Right renal cortex interstitium (tissue), 3 donors: Measurements from ENCODE around the gene SLC16A5. TPM values are rescaled to one million over a fixed set of nuclear protein-coding genes. Genes with fewer than 3 reads are reported as not detected.
"Not testable (repeated sequence)": the region's sequence is repeated elsewhere in the genome, so short reads cannot be mapped to it uniquely, and the experiment has no call there.

Experiments
- DNase-seq, 3 donors: peaks; one replicate each; pipeline ENCODE4 v3.0.0-alpha.2; 2013; ENCODE audit warnings: low read depth in 3 of 3, low spot score in 2 of 3
- polyA plus RNA-seq, 3 donors: library from polyadenylated mRNA; unstranded; fragments of 120-200 nt; gene quantifications; one replicate each; pipeline ENCODE4 v1.2.1, GENCODE V29; 2013; ENCODE audit not compliant: insufficient read length in 3 of 3

The SLC16A5 gene
- polyA plus RNA-seq, 3 donors, result 21.1 to 24.8 (median 23.6) TPM

- no peak for DNase-seq
Observed at GRCh38 chr17:75064040-75064439, 23.7 kb upstream of the SLC16A5 start.

GRCh38 chr17:75064460-75064859, 23.3 kb upstream of the SLC16A5 start:
- DNase-seq, result no peak

- DNase-seq, result no peak
Observed at GRCh38 chr17:75064867-75065561, 22.7 kb upstream of the SLC16A5 start.

- no peak for DNase-seq
Observed at GRCh38 chr17:75065562-75066151, 22.1 kb upstream of the SLC16A5 start.

- no peak for DNase-seq
Observed at GRCh38 chr17:75067856-75068255, 19.9 kb upstream of the SLC16A5 start.

GRCh38 chr17:75068750-75069149, 19.0 kb upstream of the SLC16A5 start:
- DNase-seq, result no peak

GRCh38 chr17:75069783-75070182, 18.0 kb upstream of the SLC16A5 start:
- DNase-seq, result no peak

- DNase-seq, result not testable (repeated sequence)
Observed at GRCh38 chr17:75071478-75072271, 16.1 kb upstream of the SLC16A5 start.

- DNase-seq, result not testable (repeated sequence)
Observed at GRCh38 chr17:75072909-75073308, 14.8 kb upstream of the SLC16A5 start.

- no peak for DNase-seq
Observed at GRCh38 chr17:75073618-75074047, 14.1 kb upstream of the SLC16A5 start.

- DNase-seq, result no peak
Observed at GRCh38 chr17:75074532-75074931, 13.2 kb upstream of the SLC16A5 start.

- DNase-seq, result no peak
Observed at GRCh38 chr17:75075597-75076336, 12.0 kb upstream of the SLC16A5 start.

GRCh38 chr17:75077072-75077495, 10.7 kb upstream of the SLC16A5 start:
- DNase-seq, result no peak

GRCh38 chr17:75077496-75078283, 10.1 kb upstream of the SLC16A5 start:
- DNase-seq, result no peak

- DNase-seq, result no peak
Observed at GRCh38 chr17:75078284-75079022, 9.3 kb upstream of the SLC16A5 start.

- DNase-seq, result no peak
Observed at GRCh38 chr17:75079023-75079373, 8.8 kb upstream of the SLC16A5 start.

- DNase-seq, result no peak
Observed at GRCh38 chr17:75081611-75082540, 5.9 kb upstream of the SLC16A5 start.

- no peak for DNase-seq
Observed at GRCh38 chr17:75082683-75083082, 5.1 kb upstream of the SLC16A5 start.
